ENCODE data around the gene ZPLD1. TPM values are rescaled to one million over a fixed set of nuclear protein-coding genes. Genes with fewer than 3 reads are reported as not detected.

ZPLD1 gene
- total RNA-seq, 1 experiment from 2014 or later: not detected

DNA sequence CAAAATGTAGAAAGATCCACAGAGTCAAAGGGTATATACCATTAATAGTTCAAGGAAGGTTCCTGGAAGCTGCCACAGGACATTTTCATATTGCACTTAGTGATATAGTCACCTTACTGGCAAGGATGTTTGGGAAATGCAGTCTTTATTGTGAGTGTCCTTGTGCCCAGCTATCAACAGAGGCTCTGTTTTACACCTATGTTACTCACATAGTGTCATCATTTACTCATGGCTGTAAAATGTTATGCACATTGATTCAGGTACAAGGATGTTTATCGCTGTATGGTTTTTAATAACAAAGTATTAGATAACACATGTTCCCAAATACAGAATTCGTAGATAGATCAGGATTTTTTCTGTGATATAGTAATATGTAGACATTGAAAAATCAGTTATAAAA is 50.9 kb downstream of the ZPLD1 start:
- no peak overlapping the region for H3K4me3 ChIP-seq (replicated peaks in 1 of 2; ENCODE audit: low read depth in 1 of 2, low read length in 2 of 2)
- no peaks in the 10 kb centered on the region for H3K27me3 ChIP-seq (ENCODE audit: insufficient read depth, low read length)
- CTCF ChIA-PET: no interaction called here
- RAD21 ChIA-PET (ENCODE audit: low non-redundant PET in 1 of 2, low total read pairs in 2 of 2, uncharacterized antibody in 2 of 2, unreplicated experiment in 2 of 2): no interaction called here
- no peaks in the 10 kb centered on the region for H4K20me1 ChIP-seq (ENCODE audit: insufficient read depth)
- TF ChIP-seq YY1 (IDR thresholded peaks at IDR 0.05; ENCODE audit: extremely low read depth, insufficient replicate concordance, low read depth, low read length): no peak
- TF ChIP-seq TCF7L2 (IDR thresholded peaks at IDR 0.05; ENCODE audit: borderline replicate concordance, extremely low read depth, insufficient read depth, insufficient read length): no peak
- TF ChIP-seq RAD21 (IDR thresholded peaks at IDR 0.05; ENCODE audit: low read depth): no peak
- TF ChIP-seq FOSL1 (IDR thresholded peaks at IDR 0.05; ENCODE audit: low read depth): no peak
- TF ChIP-seq ZNF274 (IDR thresholded peaks at IDR 0.05; ENCODE audit: low read depth, low read length): no peak
- POLR2A ChIA-PET: no interaction called here
- no peaks in the 10 kb centered on the region for H3K4me1 ChIP-seq (ENCODE audit: control insufficient read depth in 1 of 2, insufficient read depth in 2 of 2, low read length in 2 of 2)
- ATAC-seq (no peak), DNase-seq (ENCODE audit: low read depth, low spot score) (no peak)
- intact Hi-C loops (cut with micrococcal nuclease): no loop called here
- H3K4me2 ChIP-seq (ENCODE audit: low read length): no peak overlapping the region
- no peaks in the 10 kb centered on the region for H3K36me3 ChIP-seq (ENCODE audit: control insufficient read depth in 1 of 2, insufficient read depth in 2 of 2, low read length in 2 of 2)
- no peak overlapping the region for H3K27ac ChIP-seq (ENCODE audit: low read depth, low read length)
- H3K9ac ChIP-seq (ENCODE audit: low read length): no peak overlapping the region
- no peaks in the 10 kb centered on the region for H3K9me3 ChIP-seq (ENCODE audit: control insufficient read depth in 1 of 2, insufficient read depth in 1 of 2, low read depth in 1 of 2, low read length in 2 of 2)
- H2AFZ ChIP-seq (ENCODE audit: low read depth, low read length, poor library complexity, severe bottlenecking): no peak overlapping the region
- BruUV-seq (replicated peaks): no TSS peak
- H3K79me2 ChIP-seq (ENCODE audit: insufficient read depth, low read length): no peaks in the 10 kb centered on the region
- no peaks in the 10 kb centered on the region for H3K9me2 ChIP-seq (ENCODE audit: insufficient read depth)

- H3K9ac ChIP-seq (ENCODE audit: low read length): no peak overlapping the region
- no peaks in the 10 kb centered on the region for H3K9me3 ChIP-seq (ENCODE audit: control insufficient read depth in 1 of 2, insufficient read depth in 1 of 2, low read depth in 1 of 2, low read length in 2 of 2)
- no peak overlapping the region for H3K27ac ChIP-seq (ENCODE audit: low read depth, low read length)
- BruUV-seq (replicated peaks): no TSS peak
- H3K4me3 ChIP-seq (replicated peaks in 1 of 2; ENCODE audit: low read depth in 1 of 2, low read length in 2 of 2): no peak overlapping the region
- ATAC-seq: no peak
- ChIA-PET POLR2A (no interaction called here), RAD21 (ENCODE audit: low non-redundant PET in 1 of 2, low total read pairs in 2 of 2, uncharacterized antibody in 2 of 2, unreplicated experiment in 2 of 2) (no interaction called here), CTCF (interaction anchor here (0.9 kb wide), 1 partner anchor 259 kb away, joined by 3 read pairs; no protein-coding TSS in a partner anchor)
- H3K79me2 ChIP-seq (ENCODE audit: insufficient read depth, low read length): no peaks in the 10 kb centered on the region
- TF ChIP-seq, protein P1, sequence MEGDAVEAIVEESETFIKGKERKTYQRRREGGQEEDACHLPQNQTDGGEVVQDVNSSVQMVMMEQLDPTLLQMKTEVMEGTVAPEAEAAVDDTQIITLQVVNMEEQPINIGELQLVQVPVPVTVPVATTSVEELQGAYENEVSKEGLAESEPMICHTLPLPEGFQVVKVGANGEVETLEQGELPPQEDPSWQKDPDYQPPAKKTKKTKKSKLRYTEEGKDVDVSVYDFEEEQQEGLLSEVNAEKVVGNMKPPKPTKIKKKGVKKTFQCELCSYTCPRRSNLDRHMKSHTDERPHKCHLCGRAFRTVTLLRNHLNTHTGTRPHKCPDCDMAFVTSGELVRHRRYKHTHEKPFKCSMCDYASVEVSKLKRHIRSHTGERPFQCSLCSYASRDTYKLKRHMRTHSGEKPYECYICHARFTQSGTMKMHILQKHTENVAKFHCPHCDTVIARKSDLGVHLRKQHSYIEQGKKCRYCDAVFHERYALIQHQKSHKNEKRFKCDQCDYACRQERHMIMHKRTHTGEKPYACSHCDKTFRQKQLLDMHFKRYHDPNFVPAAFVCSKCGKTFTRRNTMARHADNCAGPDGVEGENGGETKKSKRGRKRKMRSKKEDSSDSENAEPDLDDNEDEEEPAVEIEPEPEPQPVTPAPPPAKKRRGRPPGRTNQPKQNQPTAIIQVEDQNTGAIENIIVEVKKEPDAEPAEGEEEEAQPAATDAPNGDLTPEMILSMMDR (IDR thresholded peaks at IDR 0.05 in 2 of 3, conservative IDR thresholded peaks at IDR 0.05 in 1 of 3; ENCODE audit: borderline replicate concordance in 1 of 3, insufficient read depth in 1 of 3, low read depth in 2 of 3, low read length in 2 of 3): no peak
- TF ChIP-seq EGR1 (IDR thresholded peaks at IDR 0.05; ENCODE audit: low read depth): no peak
- no peak for TF ChIP-seq CEBPB (IDR thresholded peaks at IDR 0.05; ENCODE audit: low read depth)
- TF ChIP-seq POLR2A (IDR thresholded peaks at IDR 0.05; ENCODE audit: borderline replicate concordance, extremely low read depth, insufficient read depth, insufficient read length): no peak
- TF ChIP-seq YY1 (IDR thresholded peaks at IDR 0.05; ENCODE audit: extremely low read depth, insufficient replicate concordance, low read depth, low read length): no peak
- no peak for TF ChIP-seq SP1 (IDR thresholded peaks at IDR 0.05; ENCODE audit: low read depth)
- TF ChIP-seq FOSL1 (IDR thresholded peaks at IDR 0.05; ENCODE audit: low read depth): no peak
- no peaks in the 10 kb centered on the region for H3K9me2 ChIP-seq (ENCODE audit: insufficient read depth)
- DNase-seq (ENCODE audit: low read depth, low spot score): no peak
- no peak overlapping the region for H3K4me2 ChIP-seq (ENCODE audit: low read length)
- H3K36me3 ChIP-seq (ENCODE audit: control insufficient read depth in 1 of 2, insufficient read depth in 2 of 2, low read length in 2 of 2): no peaks in the 10 kb centered on the region
- H2AFZ ChIP-seq (ENCODE audit: low read depth, low read length, poor library complexity, severe bottlenecking): no peak overlapping the region
- H4K20me1 ChIP-seq (ENCODE audit: insufficient read depth): no peaks in the 10 kb centered on the region
- no peaks in the 10 kb centered on the region for H3K4me1 ChIP-seq (ENCODE audit: control insufficient read depth in 1 of 2, insufficient read depth in 2 of 2, low read length in 2 of 2)
- H3K27me3 ChIP-seq (ENCODE audit: insufficient read depth, low read length): no peaks in the 10 kb centered on the region
- intact Hi-C loops (cut with micrococcal nuclease): no loop called here
Observed at GRCh38 chr3:102488331-102488730, 53.5 kb downstream of the ZPLD1 start.

Data from HCT116 (cell line).